ENCODE results near the gene KIF5A. TPM values are rescaled to one million over a fixed set of nuclear protein-coding genes. Genes with fewer than 3 reads are reported as not detected.
"Not testable (repeated sequence)": the region's sequence is repeated elsewhere in the genome, so short reads cannot be mapped to it uniquely, and the experiment has no call there.

Gene KIF5A
- total RNA-seq, 1 donor from 2014 or later, result 0.08 TPM

- no peak overlapping the region for H3K4me3 ChIP-seq
- H3K36me3 ChIP-seq, result no peaks in the 10 kb centered on the region
- intact Hi-C loops (cut with micrococcal nuclease), result no loop called here
- no peak overlapping the region for H3K27ac ChIP-seq (replicated peaks)
- TF ChIP-seq, protein P1, sequence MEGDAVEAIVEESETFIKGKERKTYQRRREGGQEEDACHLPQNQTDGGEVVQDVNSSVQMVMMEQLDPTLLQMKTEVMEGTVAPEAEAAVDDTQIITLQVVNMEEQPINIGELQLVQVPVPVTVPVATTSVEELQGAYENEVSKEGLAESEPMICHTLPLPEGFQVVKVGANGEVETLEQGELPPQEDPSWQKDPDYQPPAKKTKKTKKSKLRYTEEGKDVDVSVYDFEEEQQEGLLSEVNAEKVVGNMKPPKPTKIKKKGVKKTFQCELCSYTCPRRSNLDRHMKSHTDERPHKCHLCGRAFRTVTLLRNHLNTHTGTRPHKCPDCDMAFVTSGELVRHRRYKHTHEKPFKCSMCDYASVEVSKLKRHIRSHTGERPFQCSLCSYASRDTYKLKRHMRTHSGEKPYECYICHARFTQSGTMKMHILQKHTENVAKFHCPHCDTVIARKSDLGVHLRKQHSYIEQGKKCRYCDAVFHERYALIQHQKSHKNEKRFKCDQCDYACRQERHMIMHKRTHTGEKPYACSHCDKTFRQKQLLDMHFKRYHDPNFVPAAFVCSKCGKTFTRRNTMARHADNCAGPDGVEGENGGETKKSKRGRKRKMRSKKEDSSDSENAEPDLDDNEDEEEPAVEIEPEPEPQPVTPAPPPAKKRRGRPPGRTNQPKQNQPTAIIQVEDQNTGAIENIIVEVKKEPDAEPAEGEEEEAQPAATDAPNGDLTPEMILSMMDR (IDR thresholded peaks at IDR 0.05; ENCODE audit: borderline replicate concordance), result no peak
- no peaks in the 10 kb centered on the region for H3K9me3 ChIP-seq (replicated peaks)
- peaks cover 83% of the 10 kb centered on the region for H3K27me3 ChIP-seq (ENCODE audit: low read depth)
- no peaks in the 10 kb centered on the region for H3K4me1 ChIP-seq
- DNase-seq, result no peak
These were observed 20.0 kb downstream of the KIF5A start for GRCh38 chr12:57569858-57570257.

DNA sequence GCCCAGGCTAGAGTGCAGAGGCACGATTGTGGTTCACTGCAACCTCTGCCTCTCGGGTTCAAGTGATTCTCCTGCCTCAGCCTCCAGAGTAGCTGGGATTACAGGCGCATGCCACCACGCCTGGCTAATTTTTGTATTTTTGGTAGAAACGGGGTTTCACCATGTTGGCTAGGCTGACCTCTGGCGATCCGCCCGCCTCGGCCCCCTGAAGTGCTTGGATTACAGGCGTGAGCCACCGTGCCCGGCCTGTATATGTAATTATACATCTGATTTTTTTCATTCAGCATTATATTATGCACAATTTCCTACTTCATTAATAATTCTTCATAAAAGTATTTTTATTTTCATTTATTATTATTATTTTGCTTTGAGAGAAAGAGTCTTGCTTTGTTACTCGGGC is 20.6 kb downstream of the KIF5A start:
- DNase-seq; H3K27ac ChIP-seq (replicated peaks); intact Hi-C loops (cut with micrococcal nuclease); H3K9me3 ChIP-seq (replicated peaks); H3K36me3 ChIP-seq; H3K4me3 ChIP-seq; H3K4me1 ChIP-seq: not testable (repeated sequence)
- H3K27me3 ChIP-seq (ENCODE audit: low read depth), result peaks cover 83% of the 10 kb centered on the region

DNA sequence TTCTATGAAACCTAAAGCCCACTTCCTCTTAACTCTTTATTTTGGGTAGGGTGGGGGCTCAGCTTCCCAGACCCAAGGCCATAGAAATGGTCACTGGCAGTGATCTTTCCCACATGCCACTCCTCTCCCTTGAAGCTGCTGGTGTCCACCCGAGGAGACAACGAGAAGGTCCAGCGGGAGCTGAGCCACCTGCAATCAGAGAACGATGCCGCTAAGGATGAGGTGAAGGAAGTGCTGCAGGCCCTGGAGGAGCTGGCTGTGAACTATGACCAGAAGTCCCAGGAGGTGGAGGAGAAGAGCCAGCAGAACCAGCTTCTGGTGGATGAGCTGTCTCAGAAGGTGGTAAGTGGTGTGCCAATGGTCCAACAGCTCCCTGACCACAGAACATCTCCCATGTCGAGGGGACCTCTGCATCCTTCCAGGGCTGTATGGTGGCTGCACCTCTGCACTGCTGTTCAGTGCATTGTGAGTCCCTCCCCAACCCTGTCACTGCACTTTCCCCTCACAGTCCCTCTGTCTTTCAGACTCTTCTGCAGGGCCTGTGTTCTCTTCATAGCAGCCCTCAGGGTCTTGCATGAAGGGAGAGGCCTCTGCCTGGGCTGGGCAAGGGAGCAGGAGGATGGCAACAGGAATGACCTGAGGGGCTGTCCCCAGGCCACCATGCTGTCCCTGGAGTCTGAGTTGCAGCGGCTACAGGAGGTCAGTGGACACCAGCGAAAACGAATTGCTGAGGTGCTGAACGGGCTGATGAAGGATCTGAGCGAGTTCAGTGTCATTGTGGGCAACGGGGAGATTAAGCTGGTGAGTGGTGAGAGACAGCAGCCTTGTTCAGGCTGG is 22.3 kb downstream of the KIF5A start:
- Histone ChIP-seq H3K4me1 (no peaks in the 10 kb centered on the region), H3K27me3 (ENCODE audit: low read depth) (peaks cover 77% of the 10 kb centered on the region), H3K36me3 (no peaks in the 10 kb centered on the region), H3K27ac (replicated peaks) (no peak overlapping the region), H3K9me3 (replicated peaks) (no peaks in the 10 kb centered on the region), H3K4me3 (no peak overlapping the region)
- DNase-seq, result no peak
- intact Hi-C loops (cut with micrococcal nuclease), result no loop called here
- TF ChIP-seq, protein P1 (IDR thresholded peaks at IDR 0.05; ENCODE audit: borderline replicate concordance), result no peak

- H3K27me3 ChIP-seq (ENCODE audit: low read depth), result peaks cover 50% of the 10 kb centered on the region
- intact Hi-C loops (cut with micrococcal nuclease), result no loop called here
These were observed 25.0 kb downstream of the KIF5A start for GRCh38 chr12:57574795-57575194.

GRCh38 chr12:57575771-57576612 is 26.1 kb downstream of the KIF5A start:
- H3K9me3 ChIP-seq (replicated peaks), result no peaks in the 10 kb centered on the region
- no peaks in the 10 kb centered on the region for H3K36me3 ChIP-seq
- peaks cover 42% of the 10 kb centered on the region for H3K27me3 ChIP-seq (ENCODE audit: low read depth)
- no peak overlapping the region for H3K27ac ChIP-seq (replicated peaks)
- H3K4me3 ChIP-seq, result no peak overlapping the region
- no peak for DNase-seq
- TF ChIP-seq, protein P1 (IDR thresholded peaks at IDR 0.05; ENCODE audit: borderline replicate concordance), result no peak
- intact Hi-C loops (cut with micrococcal nuclease), result no loop called here
- no peaks in the 10 kb centered on the region for H3K4me1 ChIP-seq

More at GRCh38 chr12:57574795-57575194, 25.0 kb downstream of the KIF5A start:
- TF ChIP-seq, protein P1 (IDR thresholded peaks at IDR 0.05; ENCODE audit: borderline replicate concordance), result no peak
- H3K4me1 ChIP-seq, result no peaks in the 10 kb centered on the region
- H3K4me3 ChIP-seq, result no peak overlapping the region
- no peak for DNase-seq
- no peaks in the 10 kb centered on the region for H3K36me3 ChIP-seq
- H3K9me3 ChIP-seq (replicated peaks), result no peaks in the 10 kb centered on the region
- no peak overlapping the region for H3K27ac ChIP-seq (replicated peaks)
